HG02642 (cell line): Measurements from ENCODE around the gene POU2F2.

Experiments
- ATAC-seq: cut with Tn5 transposase; IDR thresholded peaks from one replicate; pipeline ENCODE4 v1.9.1; 2021; ENCODE audit warnings: mild to moderate bottlenecking; ENCODE audit not compliant: unreplicated experiment, poor library complexity

POU2F2 gene

DNA sequence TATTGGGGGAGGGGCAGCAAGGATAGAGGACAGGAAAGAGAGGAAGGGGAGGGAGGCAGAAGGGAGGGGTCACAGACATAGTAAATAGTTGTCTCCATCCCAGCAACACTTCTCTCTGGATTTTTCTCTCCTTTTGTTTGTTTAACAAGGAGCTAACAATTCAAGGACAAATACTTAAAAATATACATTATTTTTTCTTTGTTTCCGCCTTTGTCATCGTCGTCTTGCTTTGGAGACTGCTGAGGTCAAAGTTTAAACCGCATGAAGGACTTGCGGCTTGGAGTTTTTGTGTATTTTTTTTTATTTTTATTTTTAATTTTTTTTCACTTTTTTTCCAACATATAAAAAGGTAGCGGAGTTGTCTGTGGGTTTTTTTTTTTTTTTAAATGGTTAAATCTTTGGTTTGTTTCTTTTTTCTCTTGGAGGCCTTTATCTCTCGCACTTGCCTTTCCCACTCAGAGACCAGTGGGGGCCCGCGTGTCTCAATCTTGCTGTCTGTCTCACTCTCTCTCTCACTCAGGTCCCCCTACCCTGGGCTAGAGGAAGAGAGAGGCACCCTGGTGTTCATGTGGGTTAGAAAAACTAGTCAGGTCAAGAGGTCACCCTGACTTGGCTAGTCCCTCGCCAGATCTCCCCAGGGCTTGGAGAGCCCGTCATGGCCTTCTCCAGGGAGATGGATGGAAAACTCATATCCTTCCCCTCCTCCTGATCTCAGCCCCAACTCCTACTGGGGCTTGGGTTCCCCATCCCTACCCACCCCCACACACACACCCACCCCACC, 45.3 kb downstream of the POU2F2 start:
- no peak for ATAC-seq

DNA sequence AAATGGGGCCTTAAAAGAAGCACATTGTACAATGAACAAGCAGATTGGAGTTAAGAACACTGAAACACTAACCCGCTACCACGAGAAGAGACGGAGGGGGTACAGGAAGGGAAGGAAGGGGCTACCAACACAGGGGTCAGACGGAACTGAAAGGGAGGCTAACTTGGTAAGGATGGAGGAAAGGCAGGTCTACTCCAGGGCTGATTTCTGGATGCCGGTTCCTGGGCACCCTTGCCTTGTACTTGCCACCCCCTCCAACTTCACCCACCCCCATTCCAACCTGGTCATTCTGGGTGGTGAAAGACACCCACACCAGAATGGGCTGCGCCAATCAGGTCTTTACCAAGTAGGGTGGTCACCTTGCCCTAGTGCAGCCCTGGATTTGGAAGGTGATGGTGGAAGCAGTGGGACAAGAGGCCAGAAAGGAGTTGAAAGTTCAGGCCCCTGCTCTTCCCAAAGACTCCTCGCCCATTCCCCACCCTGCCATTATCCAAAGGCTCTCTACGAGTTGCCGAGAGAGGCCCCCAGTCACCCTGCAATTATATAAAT, 46.0 kb downstream of the POU2F2 start:
- no peak for ATAC-seq

DNA sequence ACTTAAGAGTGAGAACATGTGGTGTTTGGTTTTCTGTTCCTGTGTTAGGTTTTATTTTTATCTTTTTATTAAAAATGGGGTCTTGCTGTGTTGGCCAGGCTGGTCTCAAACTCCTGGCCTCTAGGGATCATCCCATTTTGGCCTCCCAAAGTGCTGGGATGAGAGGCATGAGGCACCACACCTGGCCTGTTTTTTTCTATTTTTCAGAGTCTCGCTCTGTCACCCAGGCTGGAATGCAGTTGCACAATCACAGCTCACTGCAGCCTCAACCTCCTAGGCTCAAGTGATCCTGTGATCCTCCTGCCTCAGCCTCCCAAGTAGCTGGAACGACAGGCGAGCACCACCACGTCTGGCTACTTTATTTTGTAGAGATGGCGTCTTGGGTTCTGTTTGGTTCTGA, 48.7 kb downstream of the POU2F2 start:
- no peak for ATAC-seq

DNA sequence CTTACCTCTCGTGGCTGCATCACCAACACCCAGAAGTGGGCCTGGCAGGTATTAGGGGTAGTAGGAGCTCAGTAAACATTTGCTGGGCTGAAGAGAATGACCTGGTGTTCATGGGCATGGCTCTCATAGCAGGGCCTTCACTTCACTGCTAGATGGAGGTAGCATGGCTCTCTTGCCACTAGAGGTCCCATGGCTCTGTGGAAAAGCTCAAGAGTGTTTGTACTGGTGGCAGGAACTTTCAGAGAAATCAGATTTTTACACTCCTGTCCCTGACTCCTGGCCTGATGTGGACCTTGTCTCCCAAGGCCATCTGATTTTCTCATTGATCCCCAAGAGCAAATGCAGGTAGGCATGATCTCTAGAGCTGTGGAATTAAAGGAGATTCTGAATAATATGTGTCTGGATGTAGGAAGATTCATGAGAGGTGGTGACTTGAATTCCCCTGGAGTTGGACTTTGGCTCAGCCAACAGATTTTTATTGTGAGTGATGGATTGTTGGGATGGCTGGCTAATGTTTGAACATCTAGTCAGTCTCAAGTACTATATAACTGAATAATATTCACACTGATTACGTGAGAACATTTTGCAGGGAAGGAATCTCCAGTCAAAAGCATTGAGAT, 50.6 kb downstream of the POU2F2 start:
- ATAC-seq: no peak

DNA sequence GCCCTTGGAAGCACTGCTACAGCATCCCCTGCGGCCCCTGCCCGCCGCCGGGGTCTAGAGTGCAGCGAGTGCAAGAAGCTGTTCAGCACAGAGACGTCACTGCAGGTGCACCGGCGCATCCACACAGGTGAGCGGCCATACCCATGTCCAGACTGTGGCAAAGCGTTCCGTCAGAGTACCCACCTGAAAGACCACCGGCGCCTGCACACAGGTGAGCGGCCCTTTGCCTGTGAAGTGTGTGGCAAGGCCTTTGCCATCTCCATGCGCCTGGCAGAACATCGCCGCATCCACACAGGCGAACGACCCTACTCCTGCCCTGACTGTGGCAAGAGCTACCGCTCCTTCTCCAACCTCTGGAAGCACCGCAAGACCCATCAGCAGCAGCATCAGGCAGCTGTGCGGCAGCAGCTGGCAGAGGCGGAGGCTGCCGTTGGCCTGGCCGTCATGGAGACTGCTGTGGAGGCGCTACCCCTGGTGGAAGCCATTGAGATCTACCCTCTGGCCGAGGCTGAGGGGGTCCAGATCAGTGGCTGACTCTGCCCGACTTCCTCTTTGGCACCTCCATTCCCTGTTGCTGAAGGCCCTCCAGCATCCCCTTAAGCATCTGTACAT, 51.4 kb downstream of the POU2F2 start:
- ATAC-seq: no peak

DNA sequence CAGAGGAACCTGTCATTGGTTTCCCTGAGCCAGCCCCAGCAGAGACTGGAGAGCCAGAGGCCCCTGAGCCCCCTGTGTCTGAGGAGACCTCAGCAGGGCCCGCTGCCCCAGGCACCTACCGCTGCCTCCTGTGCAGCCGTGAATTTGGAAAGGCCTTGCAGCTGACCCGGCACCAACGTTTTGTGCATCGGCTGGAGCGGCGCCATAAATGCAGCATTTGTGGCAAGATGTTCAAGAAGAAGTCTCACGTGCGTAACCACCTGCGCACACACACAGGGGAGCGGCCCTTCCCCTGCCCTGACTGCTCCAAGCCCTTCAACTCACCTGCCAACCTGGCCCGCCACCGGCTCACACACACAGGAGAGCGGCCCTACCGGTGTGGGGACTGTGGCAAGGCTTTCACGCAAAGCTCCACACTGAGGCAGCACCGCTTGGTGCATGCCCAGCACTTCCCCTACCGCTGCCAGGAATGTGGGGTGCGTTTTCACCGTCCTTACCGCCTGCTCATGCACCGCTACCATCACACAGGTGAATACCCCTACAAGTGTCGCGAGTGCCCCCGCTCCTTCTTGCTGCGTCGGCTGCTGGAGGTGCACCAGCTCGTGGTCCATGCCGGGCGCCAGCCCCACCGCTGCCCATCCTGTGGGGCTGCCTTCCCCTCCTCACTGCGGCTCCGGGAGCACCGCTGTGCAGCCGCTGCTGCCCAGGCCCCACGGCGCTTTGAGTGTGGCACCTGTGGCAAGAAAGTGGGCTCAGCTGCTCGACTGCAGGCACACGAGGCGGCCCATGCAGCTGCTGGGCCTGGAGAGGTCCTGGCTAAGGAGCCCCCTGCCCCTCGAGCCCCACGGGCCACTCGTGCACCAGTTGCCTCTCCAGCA, 52.1 kb downstream of the POU2F2 start:
- no peak for ATAC-seq

DNA sequence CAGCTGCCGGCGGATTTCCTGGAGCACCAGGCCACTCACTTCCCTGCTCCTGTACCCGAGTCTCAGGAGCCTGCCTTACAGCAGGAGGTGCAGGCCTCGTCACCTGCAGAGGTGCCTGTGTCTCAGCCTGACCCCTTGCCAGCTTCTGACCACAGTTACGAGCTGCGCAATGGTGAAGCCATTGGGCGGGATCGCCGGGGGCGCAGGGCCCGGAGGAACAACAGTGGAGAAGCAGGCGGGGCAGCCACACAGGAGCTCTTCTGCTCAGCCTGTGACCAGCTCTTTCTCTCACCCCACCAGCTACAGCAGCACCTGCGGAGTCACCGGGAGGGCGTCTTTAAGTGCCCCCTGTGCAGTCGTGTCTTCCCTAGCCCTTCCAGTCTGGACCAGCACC, 53.0 kb downstream of the POU2F2 start:
- no peak for ATAC-seq

DNA sequence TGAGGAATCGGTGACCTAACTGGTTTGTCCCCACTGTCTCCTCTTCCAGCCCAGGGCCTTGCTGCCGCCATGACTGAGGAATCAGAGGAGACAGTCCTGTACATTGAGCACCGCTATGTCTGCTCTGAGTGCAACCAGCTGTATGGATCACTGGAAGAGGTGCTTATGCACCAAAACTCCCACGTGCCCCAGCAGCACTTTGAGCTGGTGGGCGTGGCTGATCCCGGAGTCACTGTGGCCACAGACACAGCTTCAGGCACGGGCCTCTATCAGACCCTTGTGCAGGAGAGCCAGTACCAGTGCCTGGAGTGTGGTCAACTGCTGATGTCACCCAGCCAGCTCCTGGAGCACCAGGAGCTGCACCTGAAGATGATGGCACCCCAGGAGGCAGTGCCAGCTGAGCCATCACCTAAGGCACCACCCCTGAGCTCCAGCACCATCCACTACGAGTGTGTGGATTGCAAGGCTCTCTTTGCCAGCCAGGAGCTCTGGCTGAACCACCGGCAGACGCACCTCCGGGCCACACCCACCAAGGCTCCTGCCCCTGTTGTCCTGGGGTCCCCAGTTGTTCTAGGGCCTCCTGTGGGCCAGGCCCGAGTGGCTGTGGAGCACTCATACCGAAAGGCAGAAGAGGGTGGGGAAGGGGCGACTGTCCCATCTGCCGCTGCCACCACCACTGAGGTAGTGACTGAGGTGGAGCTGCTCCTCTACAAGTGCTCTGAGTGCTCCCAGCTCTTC, 53.5 kb downstream of the POU2F2 start:
- ATAC-seq: no peak

DNA sequence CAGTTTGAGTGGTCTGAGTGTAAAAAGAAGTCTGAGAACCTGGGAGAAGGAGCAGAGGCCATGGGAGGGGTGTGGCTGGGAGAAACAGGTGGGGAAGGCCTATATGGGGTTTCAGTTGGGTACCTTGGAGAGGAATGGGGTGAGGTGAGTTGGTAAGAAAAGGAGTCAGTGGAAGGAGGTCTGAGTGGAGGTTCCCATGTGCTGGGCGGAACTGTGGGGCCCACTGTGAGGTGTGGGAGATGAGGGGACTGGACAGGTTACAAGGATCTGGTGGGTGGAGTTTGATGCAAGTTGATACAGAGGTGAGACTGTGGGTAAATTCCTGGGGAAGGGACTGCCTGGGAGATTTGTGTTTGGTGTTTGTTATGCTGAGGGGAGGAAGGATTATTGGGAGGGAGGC, 54.2 kb downstream of the POU2F2 start:
- ATAC-seq: no peak

DNA sequence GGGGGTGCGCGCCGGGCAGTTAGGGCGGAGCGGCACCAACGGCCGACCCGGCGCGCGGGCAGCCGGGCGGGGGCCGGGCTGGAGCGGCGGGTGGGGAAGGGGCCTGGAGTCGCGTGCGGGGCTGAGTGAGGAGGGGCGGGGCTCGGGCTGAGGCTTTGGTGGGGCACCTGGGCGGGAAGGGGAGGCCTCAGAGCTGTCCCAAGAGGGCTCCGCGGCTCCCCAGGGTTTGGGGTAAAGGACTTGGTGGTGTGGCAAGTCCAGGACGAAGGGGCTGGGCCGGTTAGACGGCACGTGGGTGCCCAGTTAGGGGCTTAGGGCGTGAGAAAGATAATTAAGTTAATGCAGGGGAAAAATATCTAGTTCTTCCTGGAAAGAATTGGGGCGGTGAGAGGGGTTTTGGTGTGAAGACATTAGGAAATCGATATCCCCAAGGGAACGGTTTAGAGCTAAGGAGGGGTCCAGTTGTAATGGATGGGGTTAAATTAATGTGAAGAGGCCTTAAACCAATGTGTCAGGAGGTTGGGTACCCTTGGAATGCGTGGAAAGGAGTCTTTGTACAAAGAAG, 55.8 kb downstream of the POU2F2 start:
- no peak for ATAC-seq

DNA sequence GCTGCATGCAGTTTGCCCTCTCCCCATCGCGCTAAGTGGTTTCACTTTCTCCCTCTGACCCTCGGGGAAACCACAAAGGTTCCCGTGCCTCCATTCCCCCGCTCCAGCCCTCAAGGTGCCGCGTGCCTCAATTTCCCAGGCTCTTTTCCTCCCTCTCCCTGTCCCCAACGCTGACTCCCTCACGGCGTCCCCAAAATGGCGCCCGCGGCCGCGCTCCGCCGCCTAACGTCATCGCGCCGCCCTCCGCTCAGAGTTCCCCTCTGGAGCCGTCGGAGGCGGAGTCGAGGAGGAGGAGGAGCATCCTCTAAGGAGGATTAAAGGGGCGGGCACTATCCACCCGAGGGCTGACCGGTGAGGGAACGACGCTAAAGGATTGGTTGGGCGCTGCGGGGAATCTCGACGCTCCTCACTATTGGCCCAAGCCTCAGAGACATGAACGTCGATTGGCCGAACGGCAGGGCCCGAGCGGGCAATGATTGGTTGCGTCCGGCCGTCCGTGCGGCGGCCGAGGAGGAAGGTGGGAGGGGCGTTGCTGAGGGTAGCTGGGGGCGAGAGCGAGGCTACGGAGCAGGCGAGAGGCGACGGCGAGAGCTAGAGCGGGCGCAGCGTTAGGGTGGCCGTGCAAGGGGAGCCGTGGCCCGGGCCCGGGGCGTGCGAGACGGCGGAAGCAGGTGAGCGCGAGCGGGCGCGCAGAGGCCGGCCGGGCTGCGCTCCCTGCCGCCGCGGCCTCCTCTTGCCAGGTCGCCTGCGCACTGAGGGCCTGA, 56.4 kb downstream of the POU2F2 start, which contains the start of gene ZNF574:
Gene ZNF574, plus strand, starts transcription at position 551 of the 764 bp plus-strand sequence. CDS start 2,441 bp downstream, outside the sequence.
- ATAC-seq: peak; percentile 91

DNA sequence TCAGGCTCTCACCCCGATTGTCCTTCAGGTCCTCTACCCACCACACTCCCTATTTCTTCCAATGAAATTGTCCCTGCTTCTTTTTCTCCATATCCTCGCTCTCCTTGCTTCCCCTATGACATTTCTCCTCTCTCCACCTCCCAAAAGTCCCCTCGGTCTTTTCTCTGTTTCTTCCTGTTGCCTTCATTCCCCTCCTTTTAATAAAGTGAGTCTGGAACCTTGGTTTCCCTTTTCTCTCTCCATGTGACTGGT, 57.0 kb downstream of the POU2F2 start:
- ATAC-seq: no peak

DNA sequence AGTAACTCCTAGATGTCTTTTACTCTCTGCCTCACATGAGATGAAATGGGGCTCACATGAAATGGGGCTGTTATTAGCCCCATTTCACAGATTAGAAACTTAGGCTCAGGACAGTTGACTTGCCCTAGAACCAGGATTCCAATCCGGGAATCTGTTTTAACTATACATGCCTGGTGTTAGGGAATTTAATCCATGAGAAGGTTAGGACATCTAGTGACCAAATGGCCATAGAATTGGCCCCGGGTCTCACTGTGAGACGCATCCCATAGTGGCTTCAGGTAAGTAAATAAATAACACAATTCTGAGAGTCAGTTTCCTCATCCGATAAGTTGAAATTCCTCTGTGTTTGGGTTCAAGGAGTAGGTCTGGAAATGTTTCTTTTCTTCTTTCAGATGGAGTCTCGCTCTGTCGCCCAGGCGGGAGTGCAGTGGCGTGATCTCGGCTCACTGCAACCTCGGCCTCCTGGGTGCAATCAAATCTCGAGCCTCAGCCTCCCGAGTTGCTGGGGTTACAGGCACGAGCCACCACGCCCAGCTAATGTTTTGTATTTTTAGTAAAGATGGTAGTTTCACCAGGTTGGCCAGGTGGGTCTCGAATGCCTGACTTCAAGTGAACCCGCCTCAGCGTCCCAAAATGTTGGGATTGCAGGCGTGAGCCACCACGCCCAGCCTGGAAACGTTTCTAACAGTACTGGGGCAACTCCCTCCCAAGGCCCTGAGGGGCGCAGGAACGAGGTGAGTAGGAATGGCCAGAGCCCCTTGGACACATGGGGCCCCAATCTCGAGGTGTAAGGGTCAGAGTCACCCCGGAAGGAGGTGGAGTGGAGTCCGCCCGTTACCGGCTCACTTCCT, 57.5 kb downstream of the POU2F2 start:
- ATAC-seq: no peak

DNA sequence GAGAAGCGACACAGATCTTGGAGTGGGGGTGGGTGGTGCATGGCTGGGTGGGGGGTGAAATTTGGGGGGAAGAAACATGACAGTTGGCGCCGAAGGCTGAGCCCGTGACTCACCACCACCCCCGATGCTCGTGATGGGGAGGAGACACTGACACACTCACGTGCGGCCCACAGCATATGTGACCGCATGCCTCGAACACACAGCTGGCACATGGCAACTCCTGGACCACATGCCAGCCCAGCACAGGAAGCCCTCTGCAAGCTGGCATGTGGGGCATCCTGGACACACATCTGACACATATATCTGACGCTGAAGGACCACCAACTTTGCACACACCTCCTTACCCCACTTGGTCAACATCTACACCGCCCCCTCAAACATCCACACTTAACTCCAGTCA, 61.0 kb downstream of the POU2F2 start:
- no peak for ATAC-seq

DNA sequence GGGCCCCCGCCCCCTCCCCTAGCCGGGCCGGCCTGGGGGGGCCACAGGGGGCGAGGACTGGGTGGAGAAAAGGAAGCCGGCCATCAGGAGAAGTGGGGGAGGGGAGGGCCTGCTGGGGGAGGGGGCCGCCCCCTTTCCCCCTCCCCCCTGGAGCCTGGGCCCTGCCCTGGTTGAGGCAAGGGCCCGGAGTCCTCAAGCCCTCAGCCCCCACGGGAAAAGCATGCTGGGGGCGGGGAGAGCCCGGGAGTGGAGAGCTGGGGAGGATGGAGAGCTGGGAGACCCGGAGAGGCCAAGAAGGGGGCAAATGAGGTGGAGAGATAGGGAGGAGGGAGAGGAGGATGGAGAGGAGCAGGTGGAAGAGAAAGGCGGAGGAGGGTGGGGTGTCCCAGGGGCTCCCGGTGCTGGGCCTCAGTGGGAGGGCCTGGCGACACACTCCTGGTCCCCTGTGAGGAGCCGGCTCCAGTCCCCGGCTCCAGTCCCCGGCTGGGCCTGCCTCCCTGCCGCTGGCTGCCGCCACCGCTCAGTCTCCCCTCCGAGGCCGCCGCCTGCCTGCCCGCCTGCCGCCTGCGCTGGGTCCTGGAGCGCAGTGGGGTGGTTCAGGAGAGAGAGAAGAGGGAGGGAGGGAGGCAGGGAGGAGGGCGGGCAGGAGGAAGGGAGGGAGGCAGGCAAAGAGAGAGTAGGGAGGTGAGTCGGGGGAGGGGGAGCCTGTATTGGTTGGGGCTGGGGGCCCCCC, 62.5 kb downstream of the POU2F2 start, which contains the start of gene GRIK5:
Gene GRIK5, minus strand, starts transcription at position 588 of the 733 bp plus-strand sequence. CDS start 4,436 bp downstream, outside the sequence.
- no peak for ATAC-seq

DNA sequence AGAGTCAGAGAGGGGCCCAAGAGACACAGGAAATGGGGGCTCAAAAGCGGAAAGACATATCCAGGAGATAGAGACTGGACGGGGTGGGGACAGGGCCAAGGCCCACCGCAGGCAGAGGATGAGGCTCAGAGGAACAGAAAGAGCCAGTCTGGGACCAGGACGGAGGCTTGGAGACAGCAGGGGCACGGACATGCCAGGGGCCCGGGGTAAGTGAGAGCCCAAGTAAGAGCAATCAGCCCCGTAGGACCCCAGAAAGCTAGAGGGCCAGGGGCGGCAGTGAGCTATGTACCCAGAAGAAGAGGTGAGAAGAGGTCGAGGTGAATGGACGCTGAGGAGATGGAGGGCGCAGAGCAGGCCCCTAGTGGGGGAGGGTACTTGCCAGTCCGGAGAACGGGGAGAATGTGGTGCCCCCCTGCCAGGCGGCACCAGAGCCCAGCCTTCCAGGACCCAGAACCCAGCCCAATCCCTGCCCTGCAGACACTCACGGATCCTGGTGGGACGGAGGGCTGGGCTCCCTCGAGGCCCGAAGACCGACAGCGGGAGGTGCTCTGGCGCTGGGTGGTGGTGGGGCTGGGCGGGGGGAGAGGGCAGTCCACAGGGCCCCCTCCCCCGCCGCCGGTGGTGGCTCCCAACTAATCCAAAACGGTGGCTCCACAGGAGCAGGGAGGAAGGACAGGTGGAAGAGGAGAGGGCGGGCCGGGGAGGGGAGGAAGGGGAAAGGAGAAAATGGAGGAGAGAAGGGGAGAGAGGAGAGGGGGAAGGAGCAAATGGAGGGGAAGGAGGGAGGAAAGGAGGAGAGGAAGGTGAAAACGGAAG, 63.3 kb downstream of the POU2F2 start:
- no peak for ATAC-seq
